CD4-positive, alpha-beta T cell treated with Interleukin-10 for 1 hour (primary cell): Measurements from ENCODE around the gene PODXL.
"Not testable (repeated sequence)": the region's sequence is repeated elsewhere in the genome, so short reads cannot be mapped to it uniquely, and the experiment has no call there.

Source experiments
- DNase-seq: peaks from one replicate; pipeline ENCODE4 v3.0.0-alpha.2; 2020

The PODXL gene

GRCh38 chr7:131508754-131509486, 47.5 kb downstream of the PODXL start:
- DNase-seq, result no peak

- peak; percentile 77 for DNase-seq
These were observed 48.7 kb downstream of the PODXL start for GRCh38 chr7:131507592-131508331.

- no peak for DNase-seq
These were observed 49.8 kb downstream of the PODXL start for GRCh38 chr7:131506597-131506996.

- no peak for DNase-seq
These were observed 50.5 kb downstream of the PODXL start for GRCh38 chr7:131505636-131506557.

GRCh38 chr7:131505037-131505620, 51.3 kb downstream of the PODXL start:
- not testable (repeated sequence) for DNase-seq

- DNase-seq, result no peak
These were observed 52.1 kb downstream of the PODXL start for GRCh38 chr7:131504157-131504899.

- no peak for DNase-seq
These were observed 52.8 kb downstream of the PODXL start for GRCh38 chr7:131503639-131504038.

- no peak for DNase-seq
These were observed 53.5 kb downstream of the PODXL start for GRCh38 chr7:131502810-131503508.

- no peak for DNase-seq
These were observed 54.3 kb downstream of the PODXL start for GRCh38 chr7:131501930-131502685.

- peak; percentile 55 for DNase-seq
These were observed 55.0 kb downstream of the PODXL start for GRCh38 chr7:131501422-131501821.

- DNase-seq, result no peak
These were observed 56.1 kb downstream of the PODXL start for GRCh38 chr7:131500357-131500756.

GRCh38 chr7:131499801-131500200, 56.6 kb downstream of the PODXL start:
- no peak for DNase-seq

- no peak for DNase-seq
These were observed 58.1 kb downstream of the PODXL start for GRCh38 chr7:131498237-131498885.

GRCh38 chr7:131497454-131497853, 59.0 kb downstream of the PODXL start:
- DNase-seq, result no peak

GRCh38 chr7:131495669-131496498, 60.5 kb downstream of the PODXL start:
- no peak for DNase-seq

- DNase-seq, result no peak
These were observed 62.2 kb downstream of the PODXL start for GRCh38 chr7:131494182-131494581.

- DNase-seq, result no peak
These were observed 62.8 kb downstream of the PODXL start for GRCh38 chr7:131493581-131493980.

GRCh38 chr7:131493081-131493480, 63.3 kb downstream of the PODXL start:
- no peak for DNase-seq

- DNase-seq, result no peak
These were observed 66.5 kb downstream of the PODXL start for GRCh38 chr7:131489881-131490280.
